ENCODE results near the gene VWA5B2. TPM values are rescaled to one million over a fixed set of nuclear protein-coding genes. Genes with fewer than 3 reads are reported as not detected.

Gene VWA5B2
- total RNA-seq, 1 experiment from 2014 or later = 0.44 TPM

GRCh38 chr3:184200825-184201224 lies 28.6 kb upstream of the VWA5B2 start:
- no peak for TF ChIP-seq HMGXB4 (CRISPR knock-in tag; IDR thresholded peaks at IDR 0.05)
- TF ChIP-seq ATF1 (CRISPR knock-in tag; IDR thresholded peaks at IDR 0.05) = no peak
- TF ChIP-seq ZMAT4 (CRISPR knock-in tag; IDR thresholded peaks at IDR 0.05) = no peak
- no peak for TF ChIP-seq ZNF121 (CRISPR knock-in tag; IDR thresholded peaks at IDR 0.05)
- TF ChIP-seq ERG (CRISPR knock-in tag; IDR thresholded peaks at IDR 0.05) = no peak
- Mint-ChIP-seq H3K9me3 (no peaks in the 10 kb centered on the region), H3K36me3 (no peaks in the 10 kb centered on the region), H3K4me3 (no peak overlapping the region), H3K4me1 (no peaks in the 10 kb centered on the region), H3K27ac (no peak overlapping the region), H3K27me3 (ENCODE audit: low read depth) (no peaks in the 10 kb centered on the region)
- no peak for DNase-seq (ENCODE audit: low spot score)
- ChIA-PET POLR2A (no interaction called here), CTCF (interaction anchor here (0.6 kb wide), 1 partner anchor 20 kb away, joined by 4 read pairs; no protein-coding TSS in a partner anchor)
- 0 out of 2 replicates have a peak, but pooled peaks have one; percentile 24 for ATAC-seq

GRCh38 chr3:184203526-184203925 lies 25.9 kb upstream of the VWA5B2 start:
- H3K36me3 Mint-ChIP-seq = no peaks in the 10 kb centered on the region
- H3K4me3 Mint-ChIP-seq = no peak overlapping the region
- DNase-seq (ENCODE audit: low spot score) (no peak), ATAC-seq (no peak)
- no peaks in the 10 kb centered on the region for H3K27me3 Mint-ChIP-seq (ENCODE audit: low read depth)
- ChIA-PET CTCF (interaction anchor here (1.5 kb wide), 1 partner anchor 24 kb away, joined by 3 read pairs; no protein-coding TSS in a partner anchor), POLR2A (interaction anchor here (0.5 kb wide), 1 partner anchor 11 kb away, joined by 9 read pairs; no protein-coding TSS in a partner anchor)
- H3K27ac Mint-ChIP-seq = no peak overlapping the region
- H3K9me3 Mint-ChIP-seq = no peaks in the 10 kb centered on the region
- TF ChIP-seq TEAD1 (CRISPR knock-in tag; IDR thresholded peaks at IDR 0.05) = no peak
- no peak for TF ChIP-seq ZNF232 (CRISPR knock-in tag; IDR thresholded peaks at IDR 0.05)
- no peak for TF ChIP-seq NFYB (CRISPR knock-in tag; conservative IDR thresholded peaks at IDR 0.05; ENCODE audit: low read depth)
- no peak for TF ChIP-seq E2F5 (CRISPR knock-in tag; IDR thresholded peaks at IDR 0.05)
- TF ChIP-seq ERG (CRISPR knock-in tag; IDR thresholded peaks at IDR 0.05) = no peak
- TF ChIP-seq CREB1 (CRISPR knock-in tag; IDR thresholded peaks at IDR 0.05) = no peak
- H3K4me1 Mint-ChIP-seq = no peaks in the 10 kb centered on the region

- H3K27me3 Mint-ChIP-seq (ENCODE audit: low read depth) = no peaks in the 10 kb centered on the region; the same call in 1 of the 2 replicates
- no peaks in the 10 kb centered on the region for H3K36me3 Mint-ChIP-seq
- ChIA-PET POLR2A (no interaction called here), CTCF (interaction anchor here (1.3 to 4.0 kb wide), 3 partner anchors 11 to 305 kb away, joined by 4 to 19 read pairs (median 8); no protein-coding TSS in a partner anchor)
- no peak overlapping the region for H3K4me3 Mint-ChIP-seq
- no peak overlapping the region for H3K27ac Mint-ChIP-seq
- no peak for TF ChIP-seq RORB (CRISPR knock-in tag; IDR thresholded peaks at IDR 0.05)
- no peak for TF ChIP-seq NR3C1 (CRISPR knock-in tag; conservative IDR thresholded peaks at IDR 0.05; ENCODE audit: low read depth)
- TF ChIP-seq FOXK1 (CRISPR knock-in tag; IDR thresholded peaks at IDR 0.05) = no peak
- H3K9me3 Mint-ChIP-seq = no peaks in the 10 kb centered on the region
- no peaks in the 10 kb centered on the region for H3K4me1 Mint-ChIP-seq
- ATAC-seq = no peak
- DNase-seq (ENCODE audit: low spot score) = no peak
Measured at GRCh38 chr3:184209146-184209923, 20.1 kb upstream of the VWA5B2 start.

Data from WTC11 (cell line).